Activated naive CD4-positive, alpha-beta T cell treated with Interleukin-2 at 50 U/mL for 16 hours (primary cell): ENCODE data around the gene PROX2.

Experiments
- DNase-seq: peaks from one replicate; pipeline ENCODE4 v3.0.0-alpha.2; 2020

Gene PROX2

GRCh38 chr14:74909501-74909900, 33.6 kb upstream of the PROX2 start:
- DNase-seq, result no peak

GRCh38 chr14:74908861-74909341, 33.0 kb upstream of the PROX2 start:
- DNase-seq, result no peak

DNA sequence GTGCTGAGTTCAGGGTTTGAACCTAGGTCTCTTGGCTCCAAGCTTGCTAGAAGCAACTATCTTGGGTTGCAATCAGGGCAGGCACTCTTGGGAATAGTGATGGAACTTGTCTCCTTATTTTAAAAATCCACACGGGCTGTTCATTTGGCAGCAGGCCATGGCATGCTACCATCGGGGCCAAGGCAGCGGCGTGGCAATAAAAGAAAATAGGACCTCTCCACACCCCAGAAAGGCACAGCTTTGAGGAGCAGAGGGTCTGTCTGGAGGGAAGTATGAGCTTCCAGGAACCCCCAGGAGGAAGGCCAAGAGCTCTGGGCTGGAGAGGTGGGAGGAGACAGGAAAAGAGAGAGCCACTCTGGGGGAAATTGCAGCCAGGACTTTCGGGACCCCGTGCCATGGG, 31.8 kb upstream of the PROX2 start:
- no peak for DNase-seq

DNA sequence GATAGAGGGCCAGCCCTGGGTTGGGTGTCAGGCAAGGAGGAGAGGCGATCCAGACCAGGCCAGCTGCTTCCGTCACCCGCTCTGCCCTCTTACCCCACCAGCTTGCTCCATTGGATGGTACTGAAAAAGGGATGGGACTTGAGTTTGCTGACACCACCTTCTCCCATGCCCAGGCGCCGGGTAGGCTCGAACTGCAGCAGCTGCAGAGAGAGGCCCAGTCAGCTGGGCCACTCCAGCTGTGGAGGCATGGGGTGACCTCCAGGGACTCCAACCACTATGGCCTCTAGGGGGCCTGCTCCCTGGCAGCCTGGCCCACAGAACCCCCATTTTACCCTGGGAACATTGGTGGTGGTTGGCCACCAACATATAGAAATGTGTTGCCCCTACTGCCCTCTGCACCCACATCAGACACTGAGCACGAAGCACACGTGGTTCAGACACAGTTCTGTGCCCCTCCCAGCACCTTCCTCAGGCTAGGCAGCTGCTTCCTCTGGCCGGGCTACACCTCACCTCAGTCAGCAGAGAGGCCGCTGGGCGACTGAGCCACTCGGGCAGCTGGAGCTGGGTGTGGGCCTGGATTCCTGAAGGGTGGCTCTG, 31.1 kb upstream of the PROX2 start:
- no peak for DNase-seq

DNA sequence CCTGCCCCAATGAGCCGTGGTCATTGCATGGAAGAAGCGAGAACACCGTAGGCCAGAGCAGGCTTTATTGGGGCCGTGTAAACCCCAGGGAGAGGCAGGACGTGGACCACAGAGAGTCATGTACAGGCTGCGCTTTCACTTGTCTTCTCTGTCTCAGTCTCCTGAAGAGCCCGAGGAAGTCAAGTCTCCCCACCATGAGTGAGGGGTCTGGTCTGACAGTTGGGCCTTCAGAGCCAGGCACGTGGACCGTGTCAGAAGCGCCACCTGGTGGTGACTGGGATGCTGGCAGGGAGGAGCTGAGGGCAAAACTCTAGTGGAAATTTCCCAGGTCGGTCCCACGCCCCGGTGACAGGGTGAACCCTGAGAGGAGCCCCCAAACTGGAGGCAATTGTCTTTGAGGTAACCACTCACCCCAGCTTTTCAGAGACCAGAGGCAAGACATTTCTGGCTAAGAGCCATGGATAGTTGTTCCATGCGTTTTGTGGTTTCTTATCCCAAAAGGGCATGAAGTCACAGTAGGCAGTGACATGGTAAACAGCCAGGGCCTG, 29.7 kb upstream of the PROX2 start:
- DNase-seq, result peak; percentile 80

GRCh38 chr14:74904635-74905503, 28.9 kb upstream of the PROX2 start:
- no peak for DNase-seq

DNA sequence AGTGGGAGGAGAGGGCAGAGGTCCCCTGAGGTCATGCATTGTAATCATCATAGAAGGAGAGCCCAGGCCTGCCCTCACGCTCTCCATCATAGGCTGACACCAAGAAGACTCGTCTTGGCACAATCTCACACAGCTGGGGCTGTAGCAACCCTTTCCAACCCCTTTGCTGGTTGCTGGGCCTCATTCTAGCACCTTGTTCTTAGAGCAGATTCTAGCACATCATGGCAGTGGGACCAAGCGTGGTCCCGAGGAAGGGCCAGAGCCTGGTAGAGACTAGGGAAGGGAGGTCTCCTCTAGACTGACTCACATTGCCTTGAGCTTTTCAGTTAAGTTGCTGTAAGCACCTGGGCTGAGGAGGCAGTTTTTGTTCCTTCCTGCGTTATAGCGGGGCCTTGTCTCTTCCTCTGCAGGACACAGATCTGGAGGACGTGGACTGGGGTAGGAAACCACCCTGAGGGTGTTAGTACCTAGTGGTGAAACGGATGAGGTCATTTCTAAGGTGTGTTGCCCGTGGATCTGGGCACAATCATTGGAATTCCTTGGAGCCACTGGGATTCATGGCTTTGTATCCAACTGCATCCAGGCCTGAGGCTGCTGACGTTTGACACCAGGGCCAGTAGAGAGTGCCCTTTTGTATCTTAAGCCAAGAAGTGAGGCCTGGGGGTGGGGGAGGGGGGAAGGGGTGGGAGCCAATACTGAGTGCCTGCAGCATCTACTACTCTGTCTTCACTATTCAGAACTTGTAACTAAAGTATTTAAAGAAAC, 27.2 kb upstream of the PROX2 start:
- DNase-seq, result no peak

GRCh38 chr14:74898694-74899093, 22.7 kb upstream of the PROX2 start:
- DNase-seq, result no peak

DNA sequence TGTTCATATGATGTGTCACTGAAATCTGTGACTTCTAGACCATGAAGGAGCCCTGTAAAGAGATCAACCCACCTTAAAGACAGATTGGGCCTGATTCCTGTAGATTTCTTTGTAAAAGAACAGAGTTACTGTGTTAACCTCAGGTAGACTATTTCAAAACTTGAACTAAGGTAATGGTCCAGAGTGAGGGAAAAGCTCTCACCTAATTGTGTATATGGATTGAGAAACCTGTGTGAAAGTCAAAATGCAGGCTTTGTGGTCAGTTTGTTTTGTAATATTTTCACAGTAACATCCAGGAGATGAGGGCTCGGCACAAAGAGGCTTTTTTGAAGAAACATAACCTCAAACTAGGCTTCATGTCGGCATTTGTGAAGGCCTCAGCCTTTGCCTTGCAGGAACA, 22.1 kb upstream of the PROX2 start:
- DNase-seq, result no peak

GRCh38 chr14:74897642-74898041, 21.7 kb upstream of the PROX2 start:
- DNase-seq, result no peak

GRCh38 chr14:74896400-74896799, 20.5 kb upstream of the PROX2 start:
- no peak for DNase-seq

GRCh38 chr14:74893614-74894091, 17.7 kb upstream of the PROX2 start:
- DNase-seq, result no peak

DNA sequence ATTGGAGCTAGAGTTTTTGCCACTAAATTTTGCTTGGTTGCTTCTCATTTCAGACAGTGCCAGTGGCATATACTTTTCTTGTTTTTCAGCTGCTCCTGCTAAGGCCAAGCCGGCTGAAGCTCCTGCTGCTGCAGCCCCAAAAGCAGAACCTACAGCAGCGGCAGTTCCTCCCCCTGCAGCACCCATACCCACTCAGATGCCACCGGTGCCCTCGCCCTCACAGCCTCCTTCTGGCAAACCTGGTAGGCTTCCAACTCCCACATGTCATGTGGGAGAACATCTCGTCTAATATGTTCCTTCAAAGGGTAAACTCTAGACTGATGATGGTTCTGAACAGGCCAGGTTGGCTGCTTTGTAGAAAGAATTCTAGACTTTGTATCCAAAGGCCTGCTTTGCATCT, 16.8 kb upstream of the PROX2 start:
- no peak for DNase-seq

GRCh38 chr14:74891870-74892269, 15.9 kb upstream of the PROX2 start:
- no peak for DNase-seq

DNA sequence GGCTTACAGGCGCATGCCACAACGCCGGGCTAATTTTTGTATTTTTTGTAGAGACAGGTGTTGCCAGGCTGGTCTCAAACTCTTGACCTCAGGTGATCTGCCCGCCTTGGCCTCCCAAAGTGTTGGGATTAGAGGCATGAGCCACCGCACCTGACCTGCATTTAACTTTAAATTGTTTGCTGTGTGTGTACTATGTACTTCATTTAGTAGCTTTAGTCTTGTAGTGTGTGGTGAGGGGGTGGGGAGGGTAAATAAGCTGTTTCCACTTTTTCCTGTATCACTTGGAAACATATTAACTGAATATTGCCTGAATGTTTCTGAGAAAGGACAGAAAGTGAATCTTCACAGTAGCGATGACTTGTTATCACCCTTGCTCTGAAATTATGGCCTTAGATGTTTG, 14.3 kb upstream of the PROX2 start:
- no peak for DNase-seq

DNA sequence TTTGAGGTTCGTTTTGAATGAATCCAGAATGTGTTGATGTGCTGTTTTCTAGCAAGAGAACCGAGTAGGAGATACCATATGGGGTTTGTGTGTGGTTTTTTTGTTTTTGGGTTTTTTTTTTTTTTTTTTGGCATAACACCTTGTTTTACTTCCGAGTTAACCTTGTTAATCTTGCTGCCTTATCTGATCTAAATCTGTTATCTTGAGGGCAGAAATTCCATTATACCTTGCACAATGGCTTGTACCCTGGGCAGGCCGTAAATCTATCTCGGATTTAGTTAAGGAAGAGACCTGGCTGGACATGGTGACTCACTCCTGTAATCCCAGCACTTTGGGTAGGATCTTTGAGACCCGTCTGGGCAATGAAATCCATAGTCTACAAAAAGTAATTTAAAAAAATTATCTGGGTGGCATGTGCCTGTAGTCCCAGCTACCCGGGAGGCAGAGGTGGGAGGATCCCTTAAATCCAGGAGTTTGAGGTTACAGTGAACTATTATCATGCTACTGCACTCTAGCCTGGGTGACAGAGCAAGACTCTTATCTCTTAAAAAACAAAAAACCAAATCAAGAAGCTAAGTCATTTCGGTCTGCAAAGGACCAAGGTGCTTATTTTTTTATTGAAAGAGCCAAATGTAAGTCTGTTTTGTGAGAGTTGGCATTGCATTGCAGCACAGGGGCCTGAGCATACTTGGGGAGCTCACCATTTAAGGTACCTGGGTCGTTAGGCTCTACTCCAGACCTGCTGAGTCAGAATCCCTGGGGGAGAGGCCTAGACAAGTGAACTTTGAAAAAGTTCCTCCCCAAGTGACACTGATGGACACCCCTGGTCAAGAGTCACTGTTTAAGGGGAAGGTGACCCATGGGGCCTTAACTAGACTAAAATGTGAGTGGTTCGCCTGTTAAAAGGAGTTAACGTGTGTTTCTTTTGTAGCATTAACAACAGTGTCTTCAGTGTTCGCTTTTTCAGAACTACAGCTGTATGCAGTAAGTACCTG, 12.5 kb upstream of the PROX2 start:
- DNase-seq, result no peak

DNA sequence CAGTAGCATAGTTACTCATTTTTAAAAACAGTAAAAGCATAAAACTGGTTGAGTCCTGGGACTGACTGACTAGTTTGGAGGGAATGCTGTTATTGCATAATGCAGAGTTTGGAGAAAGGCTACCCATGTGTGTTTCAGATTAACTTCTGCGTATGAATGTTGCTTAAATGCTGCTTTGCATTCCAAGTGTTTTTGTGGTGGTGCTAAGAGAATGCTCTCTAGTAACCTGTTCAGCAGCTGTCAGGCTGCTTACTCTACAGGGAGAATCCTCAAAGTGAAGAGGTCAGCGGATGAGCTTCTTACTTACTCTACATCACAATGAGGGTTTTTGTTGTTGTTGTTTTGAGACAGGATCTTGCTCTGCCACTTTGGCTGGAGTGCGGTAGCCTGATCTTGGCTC, 10.1 kb upstream of the PROX2 start:
- no peak for DNase-seq

DNA sequence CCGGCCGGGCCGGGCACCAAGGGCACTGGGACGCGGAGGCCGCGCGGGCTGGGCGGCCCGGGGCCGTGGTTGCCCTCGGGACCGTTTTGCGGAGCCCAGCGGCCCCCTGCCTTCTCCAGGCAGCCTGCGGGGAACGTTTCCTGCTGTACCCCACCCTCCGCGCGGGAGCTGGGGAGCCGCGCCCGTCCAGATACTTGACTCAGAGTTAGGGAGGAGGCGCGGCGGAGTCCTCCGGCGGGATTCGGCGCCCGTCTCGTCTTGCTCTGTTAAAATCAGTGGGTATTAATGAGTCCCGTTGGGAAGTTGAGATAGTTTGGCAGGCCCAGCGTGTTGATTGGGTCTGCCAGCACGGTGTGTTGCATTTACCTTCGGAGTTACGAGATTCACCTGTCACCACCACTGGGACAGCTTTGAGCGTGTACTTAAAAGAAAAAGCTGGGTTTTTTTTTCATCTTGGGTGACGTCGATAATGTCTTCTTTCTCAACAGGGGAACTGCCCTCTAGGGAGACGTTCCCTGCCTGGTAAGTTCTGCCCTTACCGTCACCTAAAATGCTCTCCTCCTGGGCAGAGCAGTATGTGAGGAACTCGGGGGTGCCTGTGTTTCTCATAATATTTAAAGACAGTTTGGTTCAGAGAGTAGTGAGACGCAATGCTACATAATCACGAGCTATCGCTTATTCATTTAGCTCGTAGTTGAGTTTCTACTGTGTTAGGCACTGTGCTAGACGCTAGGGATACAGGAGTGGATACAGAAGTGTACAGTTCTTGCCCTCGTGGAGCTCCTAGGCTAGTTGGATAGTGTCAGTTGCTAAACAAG, 6.4 kb upstream of the PROX2 start:
- DNase-seq, result peak; percentile 60

- peak; percentile 90 for DNase-seq
These were observed 5.6 kb upstream of the PROX2 start, which contains the start of gene DLST for GRCh38 chr14:74881431-74882102. TSS of gene DLST (plus strand) at chr14:74881916. CDS start at chr14:74881954, 38 bp downstream.
